Measurements from ENCODE around the gene MSN.
"Not testable (repeated sequence)": the region's sequence is repeated elsewhere in the genome, so short reads cannot be mapped to it uniquely, and the experiment has no call there.

The MSN gene

DNA sequence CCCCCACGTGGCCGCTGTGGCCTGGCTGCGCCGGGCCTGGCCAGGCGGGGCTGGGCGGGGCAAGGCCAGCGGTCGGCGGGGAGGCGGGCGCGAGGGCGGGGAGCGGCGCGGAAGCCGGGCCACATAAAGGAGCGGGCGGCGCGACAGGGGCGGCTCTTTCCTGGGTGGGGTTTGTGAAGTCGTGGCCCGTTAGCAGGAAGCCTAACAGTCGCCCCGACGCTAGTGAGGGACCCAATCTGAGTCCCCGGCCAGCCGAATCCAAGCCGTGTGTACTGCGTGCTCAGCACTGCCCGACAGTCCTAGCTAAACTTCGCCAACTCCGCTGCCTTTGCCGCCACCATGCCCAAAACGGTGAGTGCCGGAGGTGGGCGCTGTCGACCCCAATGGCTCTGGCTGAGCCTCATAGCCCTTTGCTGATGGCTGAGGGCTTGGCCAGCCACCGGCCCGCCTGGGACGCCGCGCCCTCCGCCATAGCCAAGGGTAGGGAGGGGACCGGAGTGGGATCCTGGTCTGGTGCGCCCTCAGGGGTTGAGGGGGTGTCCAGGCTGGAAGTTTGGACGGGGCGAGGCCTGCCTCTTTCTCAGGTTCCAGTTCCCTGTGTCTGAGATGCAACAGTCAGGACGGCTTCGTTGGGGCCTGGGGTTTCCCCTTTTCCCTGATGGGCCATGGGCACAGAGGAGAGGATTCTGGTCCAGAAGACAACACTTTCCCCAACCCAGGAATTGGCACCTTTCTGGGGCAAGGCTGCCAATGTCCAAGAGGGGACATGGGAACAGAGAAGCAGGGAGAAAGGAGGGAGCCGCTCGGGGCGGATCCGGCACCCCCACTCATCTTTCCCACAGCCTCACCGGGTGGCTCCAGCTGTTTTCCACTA is at the start of gene MSN:
Gene MSN (plus strand): TSS at position 152 of the 874 bp plus-strand sequence. CDS start 188 bp downstream, at position 340.
- peak; percentile 80 for DNase-seq

DNA sequence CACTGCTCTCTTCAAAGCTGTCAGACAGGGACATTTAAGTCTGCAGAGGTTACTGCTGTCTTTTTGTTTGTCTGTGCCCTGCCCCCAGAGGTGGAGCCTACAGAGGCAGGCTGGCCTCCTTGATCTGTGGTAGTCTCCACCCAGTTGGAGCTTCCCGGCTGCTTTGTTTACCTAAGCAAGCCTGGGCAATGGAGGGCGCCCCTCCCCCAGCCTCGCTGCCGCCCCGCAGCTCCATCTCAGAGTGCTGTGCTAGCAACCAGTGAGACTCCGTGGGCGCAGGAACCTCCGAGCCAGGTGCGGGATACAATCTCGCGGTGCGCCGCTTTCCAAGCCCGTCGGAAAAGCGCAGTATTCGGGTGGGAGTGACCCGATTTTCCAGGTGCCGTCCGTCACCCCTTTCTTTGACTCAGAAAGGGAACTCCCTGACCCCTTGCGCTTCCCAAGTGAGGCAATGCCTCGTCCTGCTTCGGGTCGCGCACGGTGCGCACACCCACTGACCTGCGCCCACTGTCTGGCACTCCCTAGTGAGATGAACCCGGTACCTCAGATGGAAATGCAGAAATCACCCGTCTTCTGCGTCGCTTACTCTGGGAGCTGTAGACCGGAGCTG is 47.3 kb upstream of the MSN start:
- DNase-seq: not testable (repeated sequence)

DNA sequence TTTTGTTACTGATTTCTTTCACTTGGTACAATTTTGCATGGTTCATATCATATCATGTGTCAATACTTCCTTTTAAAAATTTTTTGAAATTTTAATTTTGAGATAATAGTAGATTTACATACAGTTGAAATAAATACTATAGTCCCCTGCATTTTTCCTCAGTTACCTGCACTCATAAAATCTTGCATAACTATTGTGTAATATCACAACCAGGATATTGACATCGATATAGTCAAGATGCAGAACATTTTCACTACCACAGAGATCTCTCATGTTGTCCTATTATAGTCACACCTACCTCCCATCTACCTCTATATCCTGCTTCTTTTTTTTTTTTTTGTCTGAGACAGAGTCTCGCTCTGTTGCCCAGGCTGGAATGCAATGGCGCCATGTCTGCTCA is 36.7 kb upstream of the MSN start:
- no peak for DNase-seq

DNA sequence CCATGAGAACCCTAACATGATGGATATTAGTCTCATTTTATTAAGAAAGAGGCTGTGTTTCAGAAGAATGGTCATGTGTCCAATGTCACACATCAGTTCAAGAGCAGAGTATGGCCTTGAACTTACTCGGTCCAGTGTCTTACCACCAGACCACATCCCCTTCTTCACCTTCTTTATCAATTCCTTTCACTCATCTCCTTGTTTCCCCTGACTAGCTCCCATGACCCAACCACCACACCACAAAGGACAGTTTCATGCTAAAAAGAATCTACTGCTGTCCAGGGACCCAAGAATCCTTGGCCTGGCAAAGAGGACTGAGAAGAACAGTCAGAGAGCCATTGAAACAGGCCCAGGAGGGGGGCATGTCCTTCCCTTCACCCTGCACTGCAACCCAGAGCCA is 33.6 kb upstream of the MSN start:
- DNase-seq: no peak

DNA sequence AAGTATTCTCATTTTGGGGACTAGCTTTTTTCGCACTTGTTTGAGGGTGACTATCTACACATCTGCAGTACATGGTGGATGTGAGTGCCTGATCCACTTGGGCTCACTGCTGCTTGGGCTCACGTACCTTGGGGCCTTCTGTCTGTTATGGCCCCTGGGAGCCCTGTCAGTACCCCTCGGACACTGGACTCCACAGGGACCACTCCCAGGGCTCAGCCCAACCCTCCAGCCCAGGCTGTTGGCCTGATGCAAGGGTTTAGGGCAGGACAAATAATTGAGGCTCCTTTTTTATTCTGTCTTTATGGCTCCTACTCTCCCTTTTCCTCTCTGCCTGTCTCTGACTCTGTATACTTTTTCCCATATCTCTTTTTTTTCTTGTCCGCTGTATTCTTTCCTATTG is 32.7 kb upstream of the MSN start:
- DNase-seq: no peak

DNA sequence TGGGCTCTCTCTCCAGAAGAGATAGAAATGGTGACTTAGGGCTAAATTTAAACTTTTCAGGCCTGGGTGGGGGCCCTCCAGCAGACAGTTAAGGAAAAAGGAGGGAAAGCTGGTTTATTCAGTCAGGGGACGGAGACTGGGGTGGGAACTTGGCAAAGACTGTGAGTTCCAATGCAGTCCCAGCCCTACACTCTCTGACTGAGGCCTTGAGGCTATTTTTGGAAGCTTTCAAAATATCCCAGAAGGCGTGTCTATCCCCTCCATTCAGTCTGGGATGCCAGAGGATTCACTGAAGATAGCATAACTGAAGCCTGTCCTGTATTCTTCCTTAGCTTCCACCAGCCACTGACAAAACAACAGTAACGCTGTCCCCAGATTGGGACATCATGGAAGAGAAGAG is 32.1 kb upstream of the MSN start:
- DNase-seq: peak; percentile 67

DNA sequence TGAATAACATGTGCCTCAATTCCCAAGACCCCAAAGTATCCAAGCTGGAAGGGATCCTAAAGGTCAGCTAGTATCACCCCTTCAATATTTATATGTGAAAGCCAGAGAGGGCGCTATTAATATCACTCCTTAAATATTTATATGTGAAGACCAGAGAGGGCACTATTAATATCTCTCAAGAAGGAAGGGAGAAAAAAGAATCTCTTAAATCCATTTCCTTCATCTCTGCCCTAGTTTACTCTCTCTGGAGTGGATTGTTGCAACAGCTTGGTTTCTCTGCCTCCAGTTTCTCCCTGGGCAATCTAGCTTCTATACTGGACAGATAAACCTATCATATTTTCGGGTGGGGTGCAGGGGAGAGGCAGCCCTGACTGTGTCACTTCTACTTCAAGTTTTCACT is 31.6 kb upstream of the MSN start:
- DNase-seq: no peak

DNA sequence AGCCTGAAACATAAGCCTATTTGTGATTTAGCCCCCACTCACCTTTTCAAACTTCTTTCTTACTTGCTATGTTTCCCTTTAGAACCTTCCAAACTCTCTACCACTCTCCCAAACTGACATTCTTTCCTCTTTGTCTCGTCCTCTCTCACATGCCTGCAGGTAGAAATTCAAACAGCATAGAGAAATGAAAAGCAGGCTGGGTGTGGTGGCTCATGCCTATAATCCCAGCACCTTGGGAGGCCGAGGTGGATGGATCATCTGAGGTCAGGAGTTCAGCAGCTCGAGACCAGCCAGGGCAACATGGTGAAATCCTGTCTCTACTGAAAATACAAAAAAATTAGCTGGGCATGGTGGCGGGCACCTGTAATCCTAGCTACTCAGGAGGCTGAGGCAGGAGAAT is 31.2 kb upstream of the MSN start:
- DNase-seq: not testable (repeated sequence)

DNA sequence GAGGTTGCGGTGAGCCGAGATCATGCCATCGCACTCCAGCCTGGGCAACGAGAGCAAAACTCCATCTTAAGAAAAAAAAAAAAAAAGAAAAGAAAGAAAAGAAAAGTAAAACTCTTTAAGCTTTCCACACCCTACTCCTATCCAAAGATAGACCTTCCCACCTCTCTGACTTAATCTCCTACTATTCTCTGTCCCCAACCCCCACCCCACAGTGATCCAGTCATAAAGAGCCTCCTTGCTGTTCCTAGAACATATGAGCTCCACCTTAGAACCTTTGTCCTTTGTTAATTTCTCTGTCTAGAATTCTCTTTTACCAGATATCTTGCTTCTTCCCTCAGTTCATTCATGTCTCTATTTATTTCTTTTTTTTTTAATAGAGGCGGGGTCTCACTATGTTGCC is 30.1 kb upstream of the MSN start:
- DNase-seq: no peak

DNA sequence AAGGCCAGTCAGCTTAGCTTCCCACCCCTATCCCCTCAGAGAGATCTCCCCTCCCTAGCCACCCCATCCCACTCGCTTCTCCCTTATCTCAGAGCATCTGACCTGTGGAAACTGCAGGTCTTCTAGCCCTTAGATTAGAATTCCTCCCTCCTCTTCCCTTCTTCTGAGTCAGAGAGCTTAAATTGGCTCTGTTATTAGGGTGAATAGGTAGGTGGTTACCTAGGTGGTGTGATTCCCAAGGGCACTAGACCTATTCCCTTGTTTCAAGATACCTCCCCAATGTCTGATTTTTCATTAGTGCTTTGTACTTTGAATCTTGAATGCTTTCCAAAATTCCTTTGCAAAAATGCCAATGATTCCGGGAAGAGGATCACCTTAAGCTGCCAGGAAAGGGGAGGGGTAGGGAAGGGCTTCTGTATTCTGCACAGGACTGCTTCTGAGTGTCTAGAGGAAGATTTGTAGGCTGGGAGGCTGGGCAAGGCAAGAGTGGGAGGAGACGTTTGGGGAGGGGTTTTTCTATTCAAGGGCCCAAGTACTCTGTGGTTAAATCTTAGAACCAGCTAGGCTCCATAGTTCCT is 24.5 kb upstream of the MSN start:
- DNase-seq: no peak

DNA sequence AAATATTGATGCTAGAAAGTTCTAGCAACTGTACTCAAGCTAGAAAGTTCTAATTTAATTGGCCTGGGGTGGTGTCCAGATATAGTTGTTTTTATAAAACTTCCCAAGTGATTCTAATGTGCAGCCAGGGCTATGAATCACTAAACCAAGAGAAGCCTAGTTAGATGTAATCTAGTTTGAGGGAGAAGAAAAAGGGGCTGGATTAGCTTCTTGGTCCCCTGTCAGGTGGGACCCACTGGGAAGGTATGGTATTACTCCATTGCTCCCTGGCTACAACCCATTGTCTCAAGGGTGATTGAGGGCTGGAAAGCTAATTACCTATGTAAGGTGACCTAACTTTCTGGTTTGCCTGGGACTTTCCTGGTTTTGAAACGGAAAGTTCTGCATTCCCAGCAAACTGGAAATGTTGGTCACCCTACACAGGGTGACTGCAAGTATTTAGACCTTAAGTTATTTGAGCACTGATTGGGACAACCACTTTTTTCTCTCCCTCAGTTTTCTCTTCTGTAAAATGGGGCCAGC is 23.9 kb upstream of the MSN start:
- no peak for DNase-seq

DNA sequence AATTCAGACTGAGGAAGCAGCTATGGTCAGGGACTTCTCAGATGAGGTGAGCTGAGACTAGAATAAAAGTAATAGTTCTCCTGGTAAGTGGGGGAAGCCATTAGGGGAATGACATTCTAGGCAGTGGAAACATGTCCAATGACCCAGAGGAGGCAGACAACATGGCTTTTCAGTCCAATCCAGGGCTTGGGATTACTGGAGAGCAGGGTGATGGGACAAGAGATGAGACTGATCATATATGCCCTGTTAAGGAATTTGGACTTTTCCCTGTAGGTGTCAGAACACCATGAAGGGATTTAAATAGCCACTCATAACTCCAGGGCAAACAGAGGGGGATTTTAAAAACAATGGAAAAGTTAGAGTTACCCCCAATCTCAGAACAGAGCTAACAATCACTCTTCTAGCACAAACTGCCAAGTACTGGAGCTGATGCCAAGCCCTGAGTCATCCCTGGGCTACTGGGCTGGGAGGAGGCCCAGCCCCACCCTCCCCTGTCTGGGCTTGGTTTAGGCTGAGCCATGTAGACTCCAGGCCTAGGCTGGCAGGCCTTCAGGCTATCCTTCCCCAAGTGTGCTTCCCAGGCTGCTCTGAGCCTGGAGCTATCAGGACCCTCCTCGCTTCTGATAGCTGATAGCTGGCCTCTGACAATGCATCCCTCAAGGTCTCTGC is 22.7 kb upstream of the MSN start:
- DNase-seq: peak; percentile 78

DNA sequence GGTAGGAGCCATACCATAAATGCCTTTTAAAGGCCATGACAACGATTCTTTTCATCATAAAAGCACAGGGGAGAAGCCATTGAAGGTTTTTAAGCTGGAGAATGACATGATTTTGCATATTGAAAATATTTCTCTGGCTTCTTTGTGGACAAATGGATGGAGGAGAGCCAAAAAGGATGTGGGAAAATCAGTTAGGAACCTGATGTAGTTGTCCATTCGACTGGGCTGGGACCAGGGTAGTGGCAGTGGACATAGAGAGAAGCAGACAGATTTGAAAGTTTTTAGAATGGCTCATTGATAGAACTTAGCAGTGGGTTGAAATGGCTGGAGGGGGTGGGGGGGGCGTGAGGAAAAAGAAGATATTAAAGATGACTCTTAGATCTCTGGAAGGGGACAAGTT is 19.7 kb upstream of the MSN start:
- DNase-seq: no peak

DNA sequence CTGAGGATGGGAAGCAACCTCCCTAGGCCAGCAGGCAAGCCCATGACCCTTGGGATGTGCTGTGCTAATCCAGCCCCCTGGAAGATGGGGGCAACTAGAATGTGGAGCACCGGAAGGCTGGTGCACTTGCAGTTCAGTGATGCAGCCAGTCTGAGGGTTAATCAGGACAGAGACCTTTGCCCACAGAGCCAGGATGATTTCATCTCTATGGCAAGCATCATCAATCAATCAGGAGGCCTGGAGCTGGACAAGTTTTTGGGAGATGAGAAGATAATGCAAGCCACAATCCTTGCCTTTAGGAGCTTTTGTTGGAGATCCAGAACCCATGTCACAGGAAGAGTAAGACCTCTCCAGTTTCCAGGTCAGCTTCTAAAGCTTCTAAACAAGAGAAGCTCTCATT is 15.4 kb upstream of the MSN start:
- no peak for DNase-seq

DNA sequence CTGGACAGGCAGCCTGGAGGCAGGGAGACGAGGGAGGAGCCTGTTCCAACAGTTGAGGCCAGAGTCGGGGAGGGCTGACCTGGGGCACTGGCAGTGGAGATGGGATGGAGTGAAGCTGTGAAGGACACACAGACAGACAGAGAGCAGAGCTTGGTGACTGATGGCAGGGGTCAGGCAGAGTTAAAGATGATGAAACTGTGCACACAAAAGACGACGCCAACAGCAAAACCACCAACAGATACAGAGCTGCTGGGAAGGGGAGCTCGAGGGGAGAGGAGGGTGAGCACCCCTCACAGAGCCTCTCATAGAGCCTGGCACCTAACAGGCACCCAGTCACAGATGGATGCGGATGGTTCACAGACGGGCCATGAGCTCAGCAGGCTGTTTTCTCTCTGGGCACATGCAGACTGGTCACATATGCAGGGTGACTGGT is 10.4 kb upstream of the MSN start:
- not testable (repeated sequence) for DNase-seq

DNA sequence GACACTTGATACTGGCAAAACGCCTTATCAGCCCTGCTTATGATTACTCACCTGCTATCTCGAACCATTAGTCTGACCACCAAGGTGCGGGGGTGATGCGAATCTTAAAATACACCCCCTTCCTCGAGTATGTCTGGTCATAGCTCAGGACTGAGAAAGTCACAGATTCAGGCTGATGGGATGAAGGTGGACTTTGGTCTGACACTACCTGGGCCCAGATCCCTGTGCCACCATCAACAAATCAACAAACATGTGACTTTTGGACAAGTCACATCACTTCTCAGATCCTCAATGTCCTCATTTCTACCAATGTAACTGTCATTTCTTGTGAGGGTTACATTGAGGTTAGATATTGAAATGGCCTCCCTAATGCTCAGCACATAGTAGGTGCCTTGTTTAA is 9.8 kb upstream of the MSN start:
- no peak for DNase-seq

DNA sequence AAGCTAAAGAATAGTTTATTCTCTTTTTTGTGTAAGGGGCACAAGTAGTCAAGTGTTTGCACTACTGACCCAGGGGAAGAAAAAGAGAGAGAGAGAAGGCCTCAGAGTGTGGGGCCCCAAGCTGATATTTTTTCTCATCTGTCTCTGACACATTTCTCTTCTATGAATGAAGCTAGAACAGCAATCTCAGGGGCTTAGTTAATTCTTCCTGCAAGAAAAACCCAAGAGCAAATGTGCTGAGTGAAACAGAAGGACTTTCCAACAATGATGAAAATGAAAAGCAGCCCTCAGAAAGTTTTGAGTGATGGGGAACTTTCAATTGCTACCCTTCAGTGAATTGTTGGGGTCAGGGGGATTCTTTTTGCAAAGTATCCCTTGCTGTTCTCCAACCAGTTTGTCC is 9.2 kb upstream of the MSN start:
- DNase-seq: no peak

DNA sequence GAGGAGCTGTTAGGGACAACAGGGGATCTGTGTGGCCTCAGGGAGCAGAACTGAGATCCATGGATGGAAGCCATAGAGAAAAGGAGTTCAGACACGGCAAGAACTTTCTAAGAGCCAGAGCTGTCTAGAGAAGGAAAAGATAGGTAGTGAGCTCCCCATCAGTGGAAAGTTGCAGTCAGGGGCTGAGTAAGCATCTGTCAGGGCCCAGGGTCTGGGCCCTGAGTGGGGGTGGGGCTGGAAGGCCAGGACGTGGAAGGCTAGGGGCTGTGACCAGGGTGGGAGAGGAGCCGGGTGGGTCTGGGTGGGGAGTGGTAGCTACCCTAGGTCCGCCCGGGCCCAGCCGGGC is 324 bp upstream of the MSN start:
- no peak for DNase-seq

DNA sequence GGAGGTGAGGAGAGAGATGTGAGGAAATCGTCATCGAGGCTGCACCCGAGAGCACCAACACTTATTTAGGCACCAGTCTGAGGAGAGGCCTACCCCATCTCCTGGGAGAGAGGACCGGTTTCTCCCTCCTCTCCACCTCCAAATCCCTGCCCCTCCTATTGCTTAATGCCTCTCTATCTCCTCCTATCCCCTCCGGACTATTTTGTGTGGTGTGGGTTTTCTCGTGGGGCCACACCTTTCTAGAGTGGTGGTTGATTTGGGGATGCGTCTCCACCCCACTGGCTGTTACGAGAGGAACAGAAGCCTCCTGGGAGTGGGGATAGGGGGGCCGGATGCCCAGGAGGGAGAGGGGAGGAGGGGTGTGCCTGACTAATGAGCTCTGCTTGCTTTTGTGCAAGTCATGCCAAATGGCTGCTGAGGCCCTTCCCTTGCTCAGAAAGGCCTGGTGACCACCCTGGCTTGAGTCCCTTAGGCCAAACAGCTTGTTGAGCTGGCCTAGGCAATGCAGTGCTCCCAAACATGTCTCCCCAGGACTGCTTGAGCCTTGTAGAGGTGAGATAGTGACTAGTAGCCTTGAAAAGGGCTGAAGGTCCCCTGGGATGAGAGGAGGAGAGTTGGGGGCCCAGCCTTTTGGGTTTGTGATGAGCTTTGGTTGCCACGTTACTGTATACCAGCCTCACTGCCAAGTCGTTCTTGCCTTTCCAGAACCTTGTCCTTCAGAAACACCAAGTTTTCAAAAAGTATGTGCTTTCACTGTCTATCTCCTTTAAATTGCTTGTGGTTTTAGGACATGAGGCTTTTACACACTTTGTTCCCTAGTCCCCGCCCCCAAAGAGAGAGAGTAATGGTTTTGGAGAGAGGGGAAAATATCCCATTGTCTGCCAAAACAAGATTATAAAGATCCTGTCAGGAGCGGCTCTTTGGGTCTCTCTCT is 1.2 kb downstream of the MSN start:
- DNase-seq: peak; percentile 53

DNA sequence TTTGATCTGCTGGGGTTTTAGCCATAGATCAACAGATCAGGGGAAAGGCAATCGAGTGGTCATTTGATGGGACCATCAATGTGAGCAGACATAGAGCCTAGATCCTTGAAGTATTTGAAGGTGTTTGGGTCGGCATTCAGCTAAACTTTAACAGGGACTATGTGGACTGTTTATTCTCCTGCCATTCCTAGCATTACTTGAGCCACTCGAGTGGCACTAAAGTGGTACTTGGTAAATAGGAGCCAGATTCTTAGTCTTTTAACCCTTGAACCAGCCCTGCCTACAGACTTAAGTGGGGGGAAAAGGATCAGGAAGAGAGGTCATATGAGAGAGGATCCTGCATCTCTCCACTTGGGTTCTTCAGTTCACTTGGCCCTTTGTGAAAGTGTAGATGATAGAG is 3.8 kb downstream of the MSN start:
- DNase-seq: no peak

DNA sequence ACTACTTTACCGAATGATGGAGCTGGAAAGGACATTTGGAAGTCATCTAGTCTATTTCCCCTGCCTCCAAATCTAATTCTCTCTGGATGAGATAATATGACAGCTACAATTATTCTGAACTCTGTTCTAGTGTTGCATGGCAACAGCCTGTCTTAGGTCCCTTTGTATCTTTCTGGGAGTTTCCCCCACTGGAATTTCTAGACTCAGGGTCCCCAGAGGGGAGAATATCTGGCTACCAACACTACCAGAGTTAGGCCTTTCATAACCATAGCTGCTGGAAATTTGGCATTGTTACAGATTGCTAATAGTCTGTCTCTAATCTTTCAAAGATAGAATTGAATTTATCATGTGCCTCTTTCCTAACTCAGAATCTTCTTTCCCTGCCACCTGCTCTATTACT is 4.5 kb downstream of the MSN start:
- DNase-seq: no peak

DNA sequence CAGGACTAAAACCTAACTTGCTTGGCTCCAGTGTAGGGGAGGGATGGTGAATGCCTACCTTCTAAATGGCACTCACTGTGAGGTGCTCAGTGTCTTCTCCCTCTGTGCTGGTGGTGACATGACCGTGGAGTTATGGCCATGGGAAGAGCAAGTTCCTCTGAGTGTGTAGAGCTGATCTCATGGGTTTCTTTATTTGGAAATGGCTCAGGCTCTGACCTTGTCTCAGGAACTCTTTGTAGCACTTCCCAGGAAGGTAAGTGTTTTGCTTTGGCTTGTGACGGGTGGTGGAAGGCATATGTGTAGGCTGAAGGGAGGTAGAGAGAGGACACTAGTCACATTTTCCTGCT is 6.4 kb downstream of the MSN start:
- no peak for DNase-seq

Measured in left hindlimb (tissue), 1 donor.